HG03442 (cell line): ENCODE results near the gene TMEM63C.
"Not testable (repeated sequence)": the region's sequence is repeated elsewhere in the genome, so short reads cannot be mapped to it uniquely, and the experiment has no call there.

ENCODE experiments used
- ATAC-seq: cut with Tn5 transposase; IDR thresholded peaks from one replicate; pipeline ENCODE4 v1.9.1; 2021; ENCODE audit warnings: mild to moderate bottlenecking, moderate library complexity; ENCODE audit not compliant: unreplicated experiment

Gene TMEM63C

GRCh38 chr14:77155083-77155482 is 26.5 kb upstream of the TMEM63C start:
- ATAC-seq = no peak

DNA sequence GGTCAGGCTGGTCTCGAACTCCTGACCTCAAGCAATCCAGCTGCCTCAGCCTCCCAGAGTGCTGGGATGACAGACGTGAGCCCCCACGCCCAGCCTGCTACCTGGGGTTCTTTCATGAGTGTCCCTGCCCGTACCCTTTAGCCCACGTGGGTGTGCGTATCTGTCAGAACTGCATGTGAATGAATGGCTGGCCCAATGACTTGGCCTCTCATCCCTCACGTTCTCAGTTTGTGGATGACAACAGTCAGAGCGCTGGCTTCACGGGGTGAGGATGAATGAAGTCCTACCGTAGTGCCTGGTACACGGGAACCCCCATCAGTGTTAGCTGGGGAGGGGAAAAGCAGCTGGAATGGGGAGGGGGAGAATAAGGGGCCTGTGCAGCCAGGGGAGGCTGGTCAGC is 23.9 kb upstream of the TMEM63C start:
- no peak for ATAC-seq

GRCh38 chr14:77158175-77158881 is 23.3 kb upstream of the TMEM63C start:
- ATAC-seq = no peak

DNA sequence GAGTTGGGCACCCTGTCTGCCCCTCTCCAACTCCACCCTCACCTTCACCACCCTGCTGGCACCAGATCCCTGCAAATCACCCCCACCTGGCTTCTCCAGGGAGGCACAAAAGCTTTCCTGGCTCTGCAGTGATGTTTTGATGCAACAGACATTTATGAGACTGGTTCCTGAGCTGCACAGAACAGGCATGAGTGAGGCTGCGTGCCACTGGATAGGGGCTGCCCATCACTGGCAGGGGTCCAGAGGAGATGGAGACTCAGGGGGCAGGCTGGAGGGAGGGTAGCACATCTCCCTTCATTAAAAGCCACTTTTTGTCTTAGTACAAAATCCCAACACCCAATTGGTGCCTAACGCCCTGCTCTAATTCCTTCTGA is 22.7 kb upstream of the TMEM63C start:
- no peak for ATAC-seq

DNA sequence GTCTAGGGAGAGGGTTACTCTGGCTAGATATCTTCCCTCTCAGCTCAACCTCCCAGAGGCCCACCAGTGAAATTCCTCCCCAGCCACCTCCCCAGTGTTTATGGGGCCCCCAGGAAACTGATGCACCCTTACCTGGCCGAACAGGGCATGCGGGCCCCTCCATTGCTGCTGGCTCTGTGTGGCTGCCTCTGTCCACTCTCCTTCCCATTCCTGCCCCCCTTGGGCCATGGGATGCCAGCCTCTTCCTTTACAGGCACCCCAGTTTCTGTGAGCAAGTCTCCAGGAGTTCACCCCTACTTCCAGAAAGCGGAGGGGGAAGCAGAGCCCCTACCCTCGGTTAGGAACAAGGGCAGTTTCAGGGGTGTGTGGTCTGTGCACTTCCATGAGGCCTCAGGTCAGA is 20.6 kb upstream of the TMEM63C start:
- ATAC-seq = no peak

DNA sequence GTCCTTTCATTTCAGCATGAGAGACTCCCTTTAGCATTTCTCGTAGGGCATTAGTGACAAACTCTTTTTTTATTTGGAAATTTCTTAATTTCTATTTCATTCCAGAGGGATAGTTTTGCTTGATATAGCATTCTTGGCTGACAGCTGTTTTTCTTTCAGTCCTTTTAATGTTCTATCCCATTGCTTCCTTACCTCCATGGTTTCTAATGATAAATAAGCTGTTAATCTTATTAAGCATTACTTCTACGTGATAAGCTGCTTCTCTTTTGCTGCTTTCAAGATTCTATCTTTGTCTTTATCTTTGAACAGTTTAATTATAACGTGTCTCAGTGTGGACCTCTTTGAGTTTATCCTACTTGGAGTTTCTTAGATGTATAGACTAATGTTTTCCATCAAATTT is 11.6 kb upstream of the TMEM63C start:
- ATAC-seq = no peak

- ATAC-seq = no peak
Measured at GRCh38 chr14:77172916-77173315, 8.7 kb upstream of the TMEM63C start.

- not testable (repeated sequence) for ATAC-seq
Measured at GRCh38 chr14:77173911-77174617, 7.5 kb upstream of the TMEM63C start.

DNA sequence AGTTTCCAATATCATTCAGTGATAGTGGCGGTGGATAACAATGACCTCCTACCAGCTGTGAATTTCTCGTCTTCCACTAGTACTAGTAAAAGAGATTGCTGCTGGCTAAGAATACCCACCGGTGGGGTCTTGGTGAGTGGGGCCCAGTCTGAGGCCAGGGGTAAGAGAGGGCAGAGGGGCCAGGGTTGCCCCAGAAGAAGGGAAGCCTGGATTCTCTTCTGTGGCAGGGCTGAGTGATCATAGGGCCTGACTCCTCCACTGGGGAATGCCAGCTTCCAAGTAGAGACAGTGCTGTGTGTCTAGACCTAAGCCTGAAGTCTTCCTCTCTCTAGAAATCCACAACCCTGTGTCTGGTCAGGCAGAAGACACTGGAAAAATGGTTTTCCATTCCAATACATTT is 5.8 kb upstream of the TMEM63C start:
- no peak for ATAC-seq

DNA sequence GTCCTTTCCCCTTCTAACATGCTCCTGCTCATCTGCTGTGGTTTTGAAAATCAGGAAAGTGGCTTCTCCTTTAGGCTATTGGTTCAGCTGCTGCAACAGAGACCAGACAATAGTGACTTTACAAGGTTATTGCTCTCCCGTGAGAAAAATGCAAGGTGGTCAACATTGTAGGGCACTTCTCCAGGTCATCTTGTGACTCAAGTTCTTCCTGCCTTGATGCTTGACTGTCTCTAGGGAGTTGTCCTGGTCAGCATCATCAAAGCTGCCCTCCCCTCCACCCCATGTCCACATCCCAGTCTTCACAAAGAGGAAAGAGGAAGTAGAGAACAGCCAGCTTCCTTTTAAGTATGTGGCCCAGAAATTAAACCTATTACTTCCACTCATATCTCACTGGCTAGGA is 3.9 kb upstream of the TMEM63C start:
- no peak for ATAC-seq

GRCh38 chr14:77178656-77179055 is 2.9 kb upstream of the TMEM63C start:
- no peak for ATAC-seq

- ATAC-seq = no peak
Measured at GRCh38 chr14:77180726-77181602, 634 bp upstream of the TMEM63C start.

- ATAC-seq = no peak
Measured at GRCh38 chr14:77183896-77184295, 2.3 kb downstream of the TMEM63C start.

- no peak for ATAC-seq
Measured at GRCh38 chr14:77184396-77185092, 2.9 kb downstream of the TMEM63C start.

- no peak for ATAC-seq
Measured at GRCh38 chr14:77185093-77185465, 3.5 kb downstream of the TMEM63C start.

GRCh38 chr14:77186911-77187648 is 5.5 kb downstream of the TMEM63C start:
- no peak for ATAC-seq

DNA sequence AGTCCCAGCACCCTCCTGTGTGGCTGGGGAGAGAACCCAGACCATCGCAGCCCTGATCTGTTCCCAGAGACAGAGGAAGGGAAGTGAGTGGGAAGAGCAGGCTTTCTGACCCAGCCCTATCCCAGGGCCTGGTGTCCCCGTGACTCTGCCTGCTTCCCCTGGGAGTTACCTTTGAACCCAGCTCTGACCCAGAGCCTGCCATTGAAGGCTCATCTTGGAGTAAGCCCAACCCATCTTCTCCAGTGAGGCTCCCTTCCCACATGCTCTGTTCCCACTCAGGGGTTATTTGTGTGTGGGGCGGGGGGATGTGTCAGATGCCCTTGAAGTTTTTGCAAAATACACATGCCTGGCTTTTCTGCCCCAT is 6.0 kb downstream of the TMEM63C start:
- no peak for ATAC-seq

- ATAC-seq = no peak
Measured at GRCh38 chr14:77189479-77189878, 7.9 kb downstream of the TMEM63C start.

GRCh38 chr14:77190977-77191376 is 9.4 kb downstream of the TMEM63C start:
- no peak for ATAC-seq

DNA sequence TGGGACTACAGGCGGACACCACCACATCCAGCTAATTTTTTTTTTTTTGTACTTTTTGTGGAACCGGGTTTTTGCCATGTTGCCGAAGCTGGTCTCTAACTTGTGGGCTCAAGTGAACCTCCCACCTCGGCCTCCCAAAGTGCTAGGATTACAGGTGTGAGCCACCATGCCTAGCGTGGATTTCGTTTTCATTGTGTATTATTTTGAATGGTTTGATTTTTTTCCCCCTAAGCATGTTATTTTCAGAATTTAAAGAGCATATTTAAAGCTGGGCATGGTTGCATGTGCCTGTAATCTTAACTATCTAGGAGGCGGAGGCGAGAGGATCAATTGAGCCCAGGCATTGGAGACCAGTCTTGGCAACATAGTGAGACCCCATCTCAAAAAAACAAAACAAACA is 13.1 kb downstream of the TMEM63C start:
- ATAC-seq = no peak

GRCh38 chr14:77195766-77196165 is 14.2 kb downstream of the TMEM63C start:
- ATAC-seq = no peak
